ENCODE measurements around the gene CDHR5.

The CDHR5 gene

DNA sequence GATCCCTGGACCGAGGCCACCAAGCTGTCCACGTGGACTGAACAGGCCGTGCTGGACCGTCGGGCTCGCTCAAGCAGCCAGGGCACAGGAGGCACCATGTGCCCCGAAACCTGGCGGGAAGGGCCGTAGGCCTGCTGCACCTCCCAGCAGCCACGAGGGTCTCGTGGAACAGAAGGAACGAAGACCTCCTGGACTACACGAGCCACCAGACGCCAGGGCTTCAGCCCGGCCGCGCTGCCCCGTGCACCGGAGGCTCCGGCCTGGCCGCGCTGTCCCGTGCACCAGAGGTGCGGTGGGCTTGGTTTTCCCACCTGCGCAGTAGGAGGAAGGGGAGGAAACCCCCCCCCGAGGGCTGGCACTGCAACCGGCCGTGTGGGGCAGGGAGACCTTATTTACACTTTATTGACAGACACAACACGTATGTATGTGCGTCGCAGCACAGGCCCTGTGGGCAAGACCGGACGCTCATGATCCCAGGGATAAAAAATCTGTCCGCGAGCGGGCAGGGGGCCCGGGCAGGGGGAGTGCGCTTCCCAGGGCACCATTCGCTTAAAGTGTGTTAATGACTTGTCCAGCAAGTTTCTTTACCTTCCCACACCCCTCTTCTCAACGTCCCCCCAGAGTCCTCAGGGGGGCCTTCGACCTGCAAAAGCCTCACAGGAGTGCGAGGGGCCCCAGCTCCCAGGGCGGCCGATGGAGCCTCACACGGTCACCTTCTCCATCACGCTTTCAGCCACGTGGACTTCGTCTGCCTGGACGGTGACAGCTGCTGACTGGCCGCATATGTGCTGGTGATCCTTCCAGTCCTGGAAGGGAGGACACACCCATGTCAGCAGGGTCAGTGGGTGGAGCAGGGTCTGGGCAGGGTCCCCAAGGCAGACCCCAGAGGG lies 19.3 kb upstream of the CDHR5 start:
- no peak for DNase-seq

DNA sequence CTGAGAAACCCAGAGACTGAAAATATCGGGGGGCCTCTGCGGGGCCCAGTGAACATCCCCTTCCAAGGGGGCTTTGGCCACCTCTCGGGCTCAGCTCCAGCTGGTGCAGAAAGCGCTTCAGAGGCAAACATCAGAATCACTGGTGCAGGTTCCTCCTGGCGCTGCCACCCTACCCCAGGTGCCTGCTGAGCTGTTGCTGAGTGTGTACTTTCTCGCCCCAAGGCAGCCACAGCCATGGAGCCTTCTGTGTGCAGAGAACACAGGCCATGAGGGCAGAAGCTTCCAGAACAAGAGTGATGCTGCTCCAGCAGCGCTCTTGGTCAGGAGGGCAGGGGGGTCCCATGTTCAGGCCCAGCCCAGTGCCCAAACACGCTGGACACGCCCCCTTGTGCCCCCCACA lies 18.6 kb upstream of the CDHR5 start:
- DNase-seq = no peak

DNA sequence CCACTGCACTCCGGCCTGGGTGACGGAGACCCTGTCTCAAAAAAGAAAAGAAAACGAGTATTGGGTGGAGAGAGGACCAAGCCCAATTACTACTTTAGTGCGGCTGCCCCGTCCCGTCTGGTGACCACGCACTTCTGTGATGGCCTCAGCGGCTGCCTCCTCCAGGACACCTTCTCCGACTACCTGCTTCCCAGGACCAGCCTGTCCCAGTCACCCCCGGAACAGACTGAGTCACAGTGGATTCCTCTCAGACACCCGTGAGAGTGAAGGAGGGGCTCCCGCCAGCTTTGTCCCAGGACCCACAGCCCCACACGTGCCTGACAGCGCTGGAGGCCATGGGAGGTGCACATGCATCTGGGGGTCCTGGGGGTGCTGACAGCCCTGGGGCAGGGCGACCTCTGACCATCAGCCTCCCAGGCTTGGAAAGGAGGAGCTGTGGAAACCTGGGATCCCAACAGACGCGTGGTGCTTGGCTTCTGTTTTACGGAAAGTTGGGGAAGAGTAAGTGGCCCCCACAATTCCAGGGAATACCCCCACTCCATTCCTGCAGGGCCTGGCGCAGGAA lies 17.1 kb upstream of the CDHR5 start:
- no peak for DNase-seq

DNA sequence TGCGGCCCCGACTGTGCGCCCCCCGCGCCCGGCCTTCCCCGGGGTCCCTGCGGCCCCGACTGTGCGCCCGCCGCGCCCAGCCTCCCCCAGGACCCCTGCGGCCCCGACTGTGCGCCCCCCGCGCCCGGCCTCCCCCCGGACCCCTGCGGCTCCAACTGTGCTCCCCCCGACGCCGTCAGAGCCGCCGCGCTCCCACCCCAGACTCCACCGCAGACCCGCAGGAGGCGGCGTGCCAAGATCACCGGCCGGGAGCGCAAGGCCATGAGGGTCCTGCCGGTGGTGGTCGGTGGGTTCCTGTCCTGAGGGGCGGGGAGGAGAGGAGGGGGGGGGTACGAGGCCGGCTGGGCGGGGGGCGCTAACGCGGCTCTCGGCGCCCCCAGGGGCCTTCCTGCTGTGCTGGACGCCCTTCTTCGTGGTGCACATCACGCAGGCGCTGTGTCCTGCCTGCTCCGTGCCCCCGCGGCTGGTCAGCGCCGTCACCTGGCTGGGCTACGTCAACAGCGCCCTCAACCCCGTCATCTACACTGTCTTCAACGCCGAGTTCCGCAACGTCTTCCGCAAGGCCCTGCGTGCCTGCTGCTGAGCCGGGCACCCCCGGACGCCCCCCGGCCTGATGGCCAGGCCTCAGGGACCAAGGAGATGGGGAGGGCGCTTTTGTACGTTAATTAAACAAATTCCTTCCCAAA lies 15.4 kb upstream of the CDHR5 start:
- no peak for DNase-seq

DNA sequence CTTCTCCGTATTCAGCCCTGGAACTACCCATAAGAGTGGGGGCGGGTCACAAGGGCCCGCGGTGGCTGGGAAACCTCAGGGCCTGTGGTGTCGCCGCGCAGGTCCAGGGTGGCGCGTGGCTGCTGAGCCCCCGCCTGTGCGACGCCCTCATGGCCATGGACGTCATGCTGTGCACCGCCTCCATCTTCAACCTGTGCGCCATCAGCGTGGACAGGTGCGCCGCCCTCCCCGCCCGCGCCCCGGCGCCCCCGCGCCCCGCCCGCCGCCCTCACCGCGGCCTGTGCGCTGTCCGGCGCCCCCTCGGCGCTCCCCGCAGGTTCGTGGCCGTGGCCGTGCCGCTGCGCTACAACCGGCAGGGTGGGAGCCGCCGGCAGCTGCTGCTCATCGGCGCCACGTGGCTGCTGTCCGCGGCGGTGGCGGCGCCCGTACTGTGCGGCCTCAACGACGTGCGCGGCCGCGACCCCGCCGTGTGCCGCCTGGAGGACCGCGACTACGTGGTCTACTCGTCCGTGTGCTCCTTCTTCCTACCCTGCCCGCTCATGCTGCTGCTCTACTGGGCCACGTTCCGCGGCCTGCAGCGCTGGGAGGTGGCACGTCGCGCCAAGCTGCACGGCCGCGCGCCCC lies 14.7 kb upstream of the CDHR5 start:
- no peak for DNase-seq

DNA sequence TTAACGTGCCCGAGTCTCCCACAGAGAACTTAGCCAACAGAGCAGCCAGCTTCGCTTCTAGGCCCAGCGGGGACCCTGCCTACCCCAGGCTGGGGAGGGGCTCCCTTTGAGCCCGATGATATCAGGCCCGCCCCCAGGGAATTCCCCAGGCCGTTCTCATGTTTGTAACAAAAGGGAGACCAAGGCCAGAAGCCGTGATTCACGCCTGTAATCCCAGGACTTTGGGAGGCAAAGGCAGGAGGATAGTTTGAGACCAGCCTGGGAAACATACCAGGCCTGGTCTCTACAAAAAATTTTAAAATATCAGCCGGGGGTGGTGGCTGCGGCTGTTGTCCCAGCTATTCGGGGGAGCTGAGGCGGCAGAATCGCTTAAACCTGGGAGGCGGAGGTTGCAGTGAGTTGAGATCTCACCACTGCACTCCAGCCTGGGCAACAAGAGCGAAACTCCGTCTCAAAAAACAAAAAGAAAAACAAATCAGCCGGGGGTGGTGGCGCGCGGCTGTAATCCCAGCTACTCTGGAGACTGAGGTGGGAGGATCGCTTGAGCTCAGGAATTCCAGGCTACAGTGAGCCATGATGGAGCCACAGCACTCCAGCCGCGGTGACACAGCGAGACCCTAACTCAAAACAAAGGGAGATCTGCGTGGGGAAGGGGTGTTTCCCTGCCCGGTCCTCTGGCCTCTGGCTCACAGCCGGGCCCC lies 14.0 kb upstream of the CDHR5 start:
- peak; percentile 62 for DNase-seq

DNA sequence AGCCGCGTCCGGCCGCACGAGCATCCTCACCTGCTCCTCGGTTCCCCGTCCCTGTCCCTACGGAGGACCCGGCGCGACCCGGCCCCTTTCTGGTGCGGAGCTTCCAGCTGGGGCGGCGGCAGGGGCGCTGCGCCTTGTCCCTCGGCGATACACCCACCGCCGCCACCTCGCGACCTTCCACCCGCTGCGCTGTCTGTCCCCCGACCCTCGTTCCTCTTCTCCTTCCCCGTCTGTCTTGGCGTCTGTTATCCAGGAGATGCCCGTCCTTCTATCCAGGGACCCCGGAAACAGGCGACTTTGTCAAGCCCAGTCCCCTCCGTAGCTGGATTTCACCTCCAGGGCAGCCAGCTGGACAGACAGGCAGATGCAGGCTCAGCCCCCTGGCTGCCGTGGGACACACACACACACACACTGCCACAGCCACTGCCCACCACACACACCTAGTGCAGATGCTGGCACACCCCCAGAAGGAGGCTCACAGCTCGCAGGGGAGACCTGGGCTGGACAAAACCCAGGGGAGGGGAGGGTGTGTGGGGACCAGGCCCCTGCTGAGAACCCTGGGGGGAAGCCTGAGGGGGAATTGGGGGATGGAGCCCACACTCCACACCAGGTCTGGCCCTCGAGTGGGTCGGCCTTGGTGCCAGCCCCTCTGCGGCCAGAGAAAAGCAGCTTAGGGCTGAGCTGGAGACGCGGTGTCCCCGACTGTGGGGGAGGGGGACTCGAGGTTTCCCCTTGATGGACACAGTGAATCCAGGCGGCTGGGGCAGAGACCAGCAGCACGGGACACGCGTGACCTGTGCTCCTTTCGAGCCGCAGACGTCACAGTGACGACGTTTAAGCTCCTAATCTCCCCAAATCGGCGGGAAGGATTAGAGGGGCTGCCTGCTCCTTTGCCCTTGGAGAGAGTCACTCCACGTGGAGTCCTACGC lies 13.1 kb upstream of the CDHR5 start:
- peak; percentile 82 for DNase-seq

DNA sequence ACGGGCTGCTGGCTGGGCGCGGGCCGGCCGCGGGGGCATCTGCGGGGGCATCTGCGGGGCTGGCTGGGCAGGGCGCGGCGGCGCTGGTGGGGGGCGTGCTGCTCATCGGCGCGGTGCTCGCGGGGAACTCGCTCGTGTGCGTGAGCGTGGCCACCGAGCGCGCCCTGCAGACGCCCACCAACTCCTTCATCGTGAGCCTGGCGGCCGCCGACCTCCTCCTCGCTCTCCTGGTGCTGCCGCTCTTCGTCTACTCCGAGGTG lies 12.5 kb upstream of the CDHR5 start:
- no peak for DNase-seq

DNA sequence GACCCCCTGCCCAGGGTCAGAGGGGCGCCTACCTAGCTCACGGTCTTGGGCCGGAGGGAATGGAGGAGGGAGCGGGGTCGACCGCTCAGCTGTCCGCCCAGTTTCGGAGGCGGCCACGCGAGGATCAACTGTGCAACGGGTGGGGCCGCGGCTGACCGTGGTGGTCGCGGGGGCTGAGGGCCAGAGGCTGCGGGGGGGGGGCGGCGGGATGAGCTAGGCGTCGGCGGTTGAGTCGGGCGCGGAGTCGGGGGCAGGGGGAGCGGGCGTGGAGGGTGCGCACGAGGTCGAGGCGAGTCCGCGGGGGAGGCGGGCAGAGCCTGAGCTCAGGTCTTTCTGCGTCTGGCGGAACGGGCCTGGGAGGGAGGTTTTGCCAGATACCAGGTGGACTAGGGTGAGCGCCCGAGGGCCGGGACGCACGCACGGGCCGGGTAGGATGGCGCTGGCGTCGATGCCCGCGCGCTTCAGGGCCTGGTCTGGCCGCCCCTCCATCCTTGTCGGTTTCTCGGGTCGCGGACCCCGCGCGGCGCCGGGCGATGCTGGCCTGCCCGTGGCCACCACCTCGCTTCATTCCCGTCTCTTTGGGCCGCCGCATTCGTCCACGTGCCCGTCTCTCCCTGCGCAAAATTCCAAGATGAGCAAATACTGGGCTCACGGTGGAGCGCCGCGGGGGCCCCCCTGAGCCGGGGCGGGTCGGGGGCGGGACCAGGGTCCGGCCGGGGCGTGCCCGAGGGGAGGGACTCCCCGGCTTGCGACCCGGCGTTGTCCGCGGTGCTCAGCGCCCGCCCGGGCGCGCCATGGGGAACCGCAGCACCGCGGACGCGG lies 12.0 kb upstream of the CDHR5 start, which contains the start of gene DRD4:
Gene DRD4, plus strand, starts transcription at position 759 of the 822 bp plus-strand sequence. Its CDS starts 36 bp downstream, at position 795.
- DNase-seq = no peak

DNA sequence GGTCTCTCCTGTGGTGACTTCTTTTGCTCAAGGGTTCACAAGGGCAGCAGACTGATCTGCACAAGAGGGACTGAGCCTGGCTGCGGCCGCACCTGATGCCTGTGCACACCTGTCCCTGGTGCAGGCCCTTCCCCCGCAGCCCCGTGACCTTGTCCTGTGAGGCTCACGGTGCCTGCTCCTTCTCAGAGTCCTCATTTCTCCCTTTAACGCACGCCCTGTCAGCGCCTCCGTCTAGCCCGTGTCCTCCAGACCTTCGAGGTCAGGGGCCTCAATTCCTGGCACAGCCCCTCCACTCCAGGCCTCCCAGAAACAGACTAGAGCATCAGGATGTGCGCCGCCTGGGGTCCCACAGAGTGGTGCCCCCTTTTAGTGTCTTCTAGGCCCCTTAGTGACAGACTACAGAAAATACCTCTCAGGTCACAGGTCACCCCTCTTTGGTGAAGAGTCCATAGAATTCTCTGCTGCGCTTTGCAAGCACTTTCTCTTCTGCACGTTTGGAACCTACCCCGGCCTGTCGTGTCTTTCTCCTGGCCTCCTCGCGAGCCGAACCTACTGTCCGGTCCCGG lies 11.3 kb upstream of the CDHR5 start:
- DNase-seq = no peak

DNA sequence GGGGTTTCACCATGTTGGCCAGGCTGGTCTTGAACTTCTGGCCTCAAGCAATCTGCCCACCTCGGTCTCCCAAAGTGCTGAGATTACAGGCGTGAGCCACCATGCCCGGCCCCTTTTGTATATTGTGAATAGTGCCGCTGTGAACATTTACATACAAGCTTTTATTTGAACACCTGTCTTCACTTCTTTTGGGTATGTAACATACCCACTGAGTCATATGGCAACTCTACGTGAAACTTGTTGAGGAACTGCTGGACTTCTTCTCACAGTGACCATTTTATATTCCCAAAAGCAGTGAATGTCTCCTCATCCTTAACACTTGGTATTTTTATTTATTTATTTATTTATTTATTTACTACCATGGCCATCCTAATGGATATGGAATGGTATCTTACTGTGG lies 6.1 kb upstream of the CDHR5 start:
- no peak for DNase-seq

DNA sequence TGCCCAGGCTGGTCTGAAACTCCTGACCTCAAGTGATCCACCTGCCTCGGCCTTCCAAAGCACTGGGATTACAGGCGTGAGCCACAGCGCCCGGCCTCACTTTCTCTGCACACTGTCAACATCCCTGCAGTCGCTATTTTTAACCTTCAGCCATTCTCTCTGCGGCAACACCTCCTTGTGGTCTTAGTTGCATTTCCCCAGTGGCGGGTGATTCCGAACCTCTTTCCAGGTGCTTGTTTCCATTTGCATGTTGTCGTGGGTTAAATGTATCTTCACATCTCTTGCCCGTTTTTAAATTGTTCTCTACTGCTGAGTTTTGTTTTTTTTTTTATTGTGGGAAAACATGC lies 4.5 kb upstream of the CDHR5 start:
- DNase-seq = no peak

DNA sequence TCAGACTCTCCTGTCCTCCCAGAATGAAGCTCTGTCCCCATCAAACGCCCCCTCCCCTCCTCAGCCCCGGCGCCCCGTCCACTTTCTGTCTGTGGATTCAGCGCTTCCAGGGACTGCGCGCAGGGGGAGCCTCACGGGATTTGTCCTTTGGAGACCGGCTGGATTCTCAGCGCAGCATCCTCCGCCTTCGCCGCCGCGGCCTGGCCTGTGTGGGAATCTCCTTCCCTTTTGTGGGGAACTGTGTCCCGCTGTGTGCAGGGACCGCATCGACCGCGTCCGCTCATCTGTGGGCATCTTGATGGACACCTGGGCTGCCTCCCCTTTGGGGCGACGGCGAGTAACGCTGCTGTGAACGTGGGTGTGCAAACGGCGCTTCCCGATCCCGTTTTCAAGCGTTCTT lies 3.3 kb upstream of the CDHR5 start:
- DNase-seq = no peak

DNA sequence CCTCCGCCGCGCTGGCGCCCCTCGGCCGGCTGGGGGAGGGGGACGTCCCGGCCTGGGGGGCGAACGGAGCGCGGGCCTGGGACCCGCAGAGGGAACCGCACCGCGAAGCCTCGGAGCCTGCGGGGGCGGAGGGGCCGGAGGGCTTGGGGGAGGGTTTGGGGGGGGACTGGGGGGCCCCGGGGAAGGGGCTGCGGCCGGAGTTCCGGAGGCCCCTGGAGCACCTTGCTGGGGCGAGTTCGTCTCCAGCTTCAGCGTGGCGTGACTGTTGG lies 2.5 kb upstream of the CDHR5 start:
- DNase-seq = no peak

DNA sequence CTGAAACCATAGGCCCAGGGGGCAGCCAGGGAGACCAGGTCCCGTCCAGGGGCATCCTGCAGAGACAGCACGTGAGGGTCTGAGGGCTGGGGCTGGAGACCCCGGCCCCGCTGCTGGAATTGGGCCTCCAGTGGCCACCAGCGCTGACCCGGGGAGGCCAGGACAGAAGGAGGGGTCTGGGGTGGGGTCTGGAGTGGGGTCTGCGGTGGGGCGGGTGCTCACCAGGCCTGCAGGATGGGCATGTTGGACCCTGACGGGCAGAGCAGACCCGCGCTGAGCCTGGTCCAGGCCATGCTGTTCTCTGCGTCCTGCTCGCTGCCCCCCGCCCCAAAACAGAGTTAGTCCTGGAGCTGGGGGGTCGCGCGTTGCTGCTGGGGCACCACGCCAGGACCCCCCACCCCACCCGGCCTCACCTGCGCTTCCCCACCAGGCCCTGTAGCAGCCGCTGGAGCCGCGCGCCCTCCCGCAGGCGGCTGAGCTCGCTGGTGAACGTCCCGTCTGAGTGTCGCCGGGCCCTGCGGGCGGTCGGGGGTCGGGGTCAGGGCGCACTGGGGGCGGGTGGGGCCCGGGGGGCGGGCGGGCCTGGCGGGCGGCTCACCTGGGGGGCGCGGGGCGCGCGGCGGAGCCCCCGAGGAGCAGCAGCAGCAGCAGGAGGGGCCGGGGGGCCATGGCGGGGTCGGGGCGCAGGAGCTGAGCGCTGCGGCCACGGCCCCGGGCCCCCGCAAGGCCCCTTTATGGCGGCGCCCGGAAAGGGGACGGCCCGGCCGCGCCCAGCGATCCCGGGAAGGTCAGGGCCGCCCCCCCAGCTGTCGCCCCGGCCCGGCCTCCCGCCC lies 1.9 kb upstream of the CDHR5 start, which contains the start of gene SCT:
Gene SCT, minus strand, starts transcription at position 707 of the 833 bp plus-strand sequence. Its CDS starts 38 bp downstream, at position 669.
- DNase-seq = no peak

DNA sequence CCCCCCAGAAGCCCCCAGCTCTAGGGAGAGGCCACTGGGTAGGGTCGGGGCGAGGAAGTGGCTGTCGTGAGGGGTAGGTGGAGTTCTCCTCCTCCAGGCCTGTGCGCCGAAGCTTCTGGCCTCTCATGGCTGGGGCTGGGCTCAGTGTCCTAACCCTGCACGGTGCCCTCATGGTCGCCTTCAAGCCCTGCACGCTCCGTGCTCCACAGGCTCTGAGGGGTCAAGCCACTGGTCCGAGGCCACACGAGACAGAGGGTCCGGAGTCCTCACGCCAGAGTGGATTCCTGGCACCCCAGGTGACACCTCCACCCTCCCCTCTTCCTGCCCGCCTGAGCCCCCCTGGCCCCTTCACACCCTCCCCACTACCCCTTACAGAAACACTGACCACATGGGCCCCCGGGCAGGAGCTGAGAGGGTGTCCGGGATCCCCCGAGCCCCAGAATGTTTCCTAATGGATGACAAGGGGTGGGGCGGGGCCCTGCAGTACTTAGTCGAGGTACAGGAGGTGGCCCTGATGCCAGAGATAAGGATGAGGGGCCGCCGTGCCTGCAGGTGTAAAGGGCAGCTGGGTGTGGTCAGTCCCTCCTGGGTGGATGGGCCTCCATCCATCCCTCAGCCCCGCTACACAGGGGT lies 997 bp upstream of the CDHR5 start:
- DNase-seq = no peak

DNA sequence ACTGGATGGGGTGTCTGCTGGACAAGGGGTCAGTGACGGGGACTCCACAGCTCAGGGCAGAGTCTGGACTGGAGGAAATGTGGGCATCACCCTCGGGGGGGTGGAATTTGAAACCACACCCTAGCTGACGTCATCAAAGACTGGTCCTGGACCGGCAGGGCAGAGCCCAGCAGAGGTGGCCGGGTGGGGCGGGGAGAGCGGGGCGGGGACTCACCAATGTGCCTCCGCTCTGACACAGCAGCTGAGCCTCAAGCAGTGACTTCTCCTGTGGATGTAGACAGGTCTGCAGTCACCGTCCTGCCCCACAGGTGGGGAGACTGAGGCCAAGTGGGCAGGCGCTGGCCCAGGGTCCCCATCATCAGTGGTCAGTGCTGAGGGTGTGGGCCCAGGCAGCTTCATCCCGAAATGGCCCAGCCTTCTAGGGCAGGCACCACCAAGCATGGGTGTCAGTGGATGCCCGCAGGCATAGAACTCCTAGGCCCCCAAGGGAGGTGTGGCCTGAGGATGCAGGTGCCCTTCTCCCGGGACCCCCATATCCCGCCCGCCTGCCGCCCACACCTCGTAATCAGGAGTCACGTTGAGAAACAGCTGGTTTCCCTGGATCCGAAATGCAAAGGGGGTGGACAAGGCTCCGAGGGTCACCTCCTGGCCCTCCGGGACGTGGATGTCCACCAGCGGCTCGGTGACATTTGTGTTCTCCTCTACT lies 603 bp downstream of the CDHR5 start:
- no peak for DNase-seq

DNA sequence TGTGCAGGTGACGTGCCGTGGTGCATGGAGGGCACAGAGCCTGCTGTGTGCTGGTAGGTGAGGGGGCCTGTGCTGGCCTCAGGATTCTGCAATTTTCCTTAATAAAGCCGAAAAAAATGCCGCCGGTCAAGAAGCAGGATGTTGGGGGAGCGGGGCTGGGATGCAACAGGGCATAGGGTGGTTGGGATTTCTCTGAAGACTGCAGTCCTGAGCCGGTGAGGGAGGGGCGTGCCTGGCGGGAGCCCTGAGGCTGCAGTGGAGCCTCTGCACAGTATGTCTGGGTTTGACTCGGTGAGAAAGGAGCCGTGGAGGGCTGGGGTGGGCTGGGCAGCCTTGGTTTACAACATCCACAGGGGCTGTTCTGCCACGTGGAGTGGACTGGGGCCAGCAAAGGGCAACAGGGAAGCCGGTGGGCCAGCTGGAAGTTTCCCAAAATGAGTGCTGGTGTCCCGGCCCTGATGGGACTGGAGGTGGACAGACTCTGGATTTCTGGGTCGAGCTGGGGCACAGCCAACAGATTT lies 1.3 kb downstream of the CDHR5 start:
- DNase-seq = no peak

DNA sequence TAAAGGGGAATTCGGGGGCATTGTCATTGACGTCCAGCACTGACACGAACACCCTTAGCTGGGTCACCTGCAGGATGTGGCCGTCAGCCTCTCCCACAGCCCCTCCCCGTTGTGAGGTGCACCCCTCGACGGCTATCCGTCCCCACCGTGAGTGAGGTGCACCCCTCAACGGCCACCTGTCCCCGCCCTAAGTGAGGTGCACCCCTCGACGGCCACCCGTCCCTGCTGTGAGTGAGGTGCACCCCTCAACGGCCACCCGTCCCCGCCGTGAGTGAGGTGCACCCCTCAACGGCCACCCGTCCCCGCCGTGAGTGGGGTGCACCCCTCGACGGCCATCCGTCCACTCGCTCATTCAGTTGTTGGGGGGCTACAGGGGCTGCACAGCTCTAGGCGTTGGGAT lies 2.9 kb downstream of the CDHR5 start:
- DNase-seq = no peak
